Measurements from ENCODE around the gene MEX3D.

MEX3D gene

DNA sequence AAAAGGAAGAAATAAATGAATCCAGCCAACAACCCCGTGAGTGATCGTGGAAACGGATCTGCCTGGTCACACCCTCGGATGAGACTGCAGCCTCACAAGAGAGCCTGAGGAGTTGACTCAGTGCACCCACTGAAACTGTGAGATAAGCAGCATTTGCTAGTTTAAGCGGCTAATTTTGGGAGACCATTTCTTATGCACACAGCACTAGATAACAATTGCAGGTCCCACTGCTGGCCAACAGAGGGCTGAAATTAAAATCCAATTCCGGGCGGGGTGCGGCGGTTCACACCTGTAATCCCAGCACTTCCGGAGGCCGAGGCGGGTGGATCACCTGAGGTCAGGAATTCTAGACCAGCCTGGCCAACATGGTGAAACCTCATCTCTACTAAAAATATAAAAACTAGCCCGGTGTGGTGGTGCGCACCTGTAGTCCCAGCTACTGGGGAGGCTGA lies 33.5 kb upstream of the MEX3D start:
- intact Hi-C loops (cut with DNase I) = no loop called here
- DNase-seq = no peak

- DNase-seq = no peak
- intact Hi-C loops (cut with DNase I) = no loop called here
These were observed 31.3 kb upstream of the MEX3D start for GRCh38 chr19:1599460-1599846.

- DNase-seq = no peak
- intact Hi-C loops (cut with DNase I) = no loop called here
These were observed 30.8 kb upstream of the MEX3D start for GRCh38 chr19:1598777-1599459.

- DNase-seq = no peak
- intact Hi-C loops (cut with DNase I) = loop anchor here (2.0 kb wide), 1 partner anchor 59 kb away; the partner anchor contains the start of gene TCF3
These were observed 25.3 kb upstream of the MEX3D start for GRCh38 chr19:1593501-1593772.

- intact Hi-C loops (cut with DNase I) = loop anchor here (1.0 to 2.0 kb wide), 2 partner anchors 12 to 60 kb away; partner anchors contain the start of genes TCF3 and UQCR11
- peak; percentile 86 to 97 (median 94) for DNase-seq
These were observed 24.8 kb upstream of the MEX3D start, which contains the start of gene MBD3 for GRCh38 chr19:1592755-1593500. MBD3 (minus strand) TSS chr19:1592865; CDS start chr19:1592631, 234 bp downstream.

DNA sequence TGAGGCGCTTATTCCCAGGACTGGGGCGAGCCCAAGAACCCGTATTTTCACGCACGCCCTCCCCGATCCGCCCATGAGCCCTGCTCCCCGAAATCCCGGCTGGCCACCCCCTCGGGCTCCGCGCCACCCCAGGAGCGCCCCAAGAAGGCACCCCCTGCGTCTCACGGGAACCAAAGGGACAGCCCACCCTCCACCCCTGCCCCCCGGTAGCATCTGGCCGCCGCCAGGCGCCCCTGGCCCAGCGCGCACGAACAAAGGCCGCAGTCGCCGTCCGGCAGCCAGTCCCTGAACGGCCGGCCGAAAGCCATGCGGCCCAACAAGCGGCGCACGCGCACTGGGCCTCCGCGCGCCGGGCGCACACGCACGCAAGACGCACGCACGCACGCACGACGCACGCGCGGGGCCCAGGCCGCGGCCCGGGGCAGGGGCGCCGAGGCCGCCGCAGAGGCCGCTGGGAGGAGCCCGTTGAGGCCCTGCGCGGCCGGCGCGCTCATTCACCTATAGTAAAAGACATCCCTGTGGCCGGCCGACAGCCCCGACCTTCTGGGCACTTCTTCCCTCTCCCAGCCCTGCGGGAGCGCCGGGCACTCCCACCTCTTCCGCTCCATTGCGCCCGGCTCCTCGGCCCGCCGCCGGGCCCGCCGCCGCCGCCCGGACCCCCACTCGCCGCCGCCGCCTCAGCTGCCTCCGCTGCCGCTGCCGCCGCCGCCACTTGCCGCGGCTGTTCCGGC lies 24.1 kb upstream of the MEX3D start:
- intact Hi-C loops (cut with DNase I) = loop anchor here (1.0 to 2.0 kb wide), 2 partner anchors 13 to 61 kb away; partner anchors contain the start of genes TCF3 and UQCR11
- DNase-seq = peak; percentile 44 to 90 (median 80)

DNA sequence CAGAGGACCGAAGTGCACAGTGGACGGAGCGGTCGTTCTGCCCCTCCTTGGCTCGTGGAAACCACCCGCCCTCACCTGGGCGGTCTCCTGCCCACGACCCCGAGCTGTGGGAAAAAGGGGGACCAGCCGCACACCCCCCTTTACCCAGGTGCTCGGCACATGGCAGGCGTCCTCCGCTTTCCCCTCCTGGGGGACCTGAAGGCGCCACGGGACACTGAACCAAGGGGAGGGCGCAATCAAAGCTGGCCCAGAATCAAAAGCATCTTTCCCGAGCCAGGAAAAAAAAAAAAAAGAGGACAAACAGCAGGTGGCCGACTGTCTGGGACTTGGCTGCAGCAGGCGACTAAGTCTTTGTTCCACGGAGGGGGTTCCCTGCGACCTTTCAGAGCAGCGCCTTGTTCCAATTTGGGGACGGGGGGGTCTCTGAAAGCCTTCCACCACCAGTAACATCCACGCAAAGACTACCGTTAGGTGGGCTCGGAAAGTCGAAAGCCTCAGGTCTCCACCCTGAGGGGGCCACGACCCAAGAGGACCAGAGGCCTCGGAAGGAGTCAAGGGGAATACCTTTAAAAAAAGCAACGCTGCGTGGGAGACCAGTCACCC lies 23.4 kb upstream of the MEX3D start:
- intact Hi-C loops (cut with DNase I) = loop anchor here (1.0 to 2.0 kb wide), 2 partner anchors 14 to 61 kb away; partner anchors contain the start of genes TCF3 and UQCR11
- no peak for DNase-seq

GRCh38 chr19:1590641-1591397 lies 22.7 kb upstream of the MEX3D start:
- intact Hi-C loops (cut with DNase I) = no loop called here
- no peak for DNase-seq

- DNase-seq = no peak
- intact Hi-C loops (cut with DNase I) = no loop called here
These were observed 19.7 kb upstream of the MEX3D start for GRCh38 chr19:1587872-1588271.

DNA sequence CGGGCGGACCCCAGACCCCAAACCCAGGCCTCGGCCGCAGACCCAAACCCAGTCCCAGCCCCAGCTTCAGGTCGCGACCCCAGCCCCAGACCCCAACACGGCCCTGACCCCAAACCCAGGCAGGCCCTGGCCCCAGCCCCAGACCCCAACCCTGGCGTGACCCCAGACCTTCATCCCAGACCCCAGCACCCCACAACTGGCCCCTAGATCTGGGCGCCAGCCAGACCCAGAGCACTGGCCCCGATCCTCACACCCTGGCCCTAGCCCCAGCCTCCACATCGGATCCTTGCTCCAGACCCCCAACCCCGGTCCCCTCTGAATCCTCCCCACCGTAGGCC lies 17.1 kb upstream of the MEX3D start:
- intact Hi-C loops (cut with DNase I) = no loop called here
- DNase-seq = no peak

DNA sequence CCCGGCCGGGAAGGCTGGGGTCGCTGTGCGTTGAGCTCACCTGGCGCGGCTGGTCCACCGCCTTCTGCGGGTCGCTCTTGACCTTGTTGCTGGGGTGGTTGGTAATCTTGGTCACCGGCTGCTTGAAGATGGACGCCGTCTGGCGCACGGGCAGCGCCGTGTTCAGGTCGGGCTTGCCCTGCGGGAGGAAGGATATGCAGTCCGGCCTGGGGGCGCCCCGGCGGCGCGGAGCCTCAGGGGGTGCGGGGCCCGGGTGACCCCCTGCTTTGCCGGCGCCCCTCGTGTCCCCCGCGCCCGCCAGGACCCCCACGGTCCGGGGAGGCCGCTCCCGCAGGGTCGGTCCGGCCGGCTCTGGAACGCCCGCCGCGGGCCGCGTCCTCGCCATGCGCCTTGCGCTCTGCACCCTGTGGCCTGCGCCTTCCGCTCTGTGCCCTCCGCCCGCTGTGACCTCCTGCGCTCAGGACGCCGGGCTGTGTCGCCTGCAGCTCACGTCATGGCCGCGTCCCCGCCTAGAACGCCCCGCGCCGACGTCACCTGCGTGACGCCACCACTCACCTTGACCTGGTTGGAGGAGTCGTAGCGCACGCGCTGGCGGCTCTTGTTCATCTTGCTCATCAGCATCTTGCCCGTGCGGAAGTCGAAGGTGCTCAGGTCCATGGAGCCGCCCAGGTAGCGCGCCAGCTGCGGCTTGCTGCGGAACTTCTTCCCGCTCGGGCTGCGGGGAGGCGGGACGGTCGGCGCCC lies 16.5 kb upstream of the MEX3D start:
- no peak for DNase-seq
- intact Hi-C loops (cut with DNase I) = no loop called here

DNA sequence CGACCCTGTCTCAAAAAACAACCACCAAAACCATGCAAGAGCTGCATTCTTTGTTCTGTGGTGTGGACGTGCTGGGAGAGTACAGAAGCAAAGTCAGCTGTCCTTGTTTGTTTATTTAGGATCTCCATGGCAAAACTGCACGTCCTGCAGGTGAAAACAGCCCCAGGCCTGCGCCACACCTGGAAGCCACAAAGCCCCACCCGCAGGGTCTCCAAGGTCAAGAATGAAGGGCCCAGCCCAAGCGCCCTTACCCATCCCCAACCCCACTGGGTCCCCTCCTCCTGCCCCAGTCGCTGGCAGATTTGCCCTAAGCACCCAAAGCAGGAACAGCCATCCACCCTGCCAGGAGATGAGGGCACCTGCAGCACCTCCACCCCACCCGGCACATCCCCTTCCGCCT lies 14.1 kb upstream of the MEX3D start:
- intact Hi-C loops (cut with DNase I) = no loop called here
- DNase-seq = no peak

DNA sequence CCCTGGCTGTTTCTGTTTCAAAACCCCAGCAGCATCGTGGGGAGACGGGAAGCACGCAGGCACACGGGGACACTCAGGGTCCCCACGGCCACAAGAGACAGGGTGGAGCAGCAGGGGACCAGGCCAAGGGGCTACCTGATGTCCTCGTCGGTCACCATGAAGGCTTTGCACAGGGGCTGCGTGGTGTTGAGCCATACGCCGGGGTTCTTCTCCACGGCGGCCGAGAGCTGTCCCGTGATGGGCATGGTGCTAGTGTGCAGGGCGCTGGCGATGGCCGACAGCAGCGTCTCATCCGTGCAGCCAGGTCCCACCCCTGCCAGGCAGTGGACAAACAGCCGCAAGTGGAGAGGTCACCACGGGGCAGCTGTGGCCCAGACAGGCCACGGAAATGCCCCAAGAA lies 12.8 kb upstream of the MEX3D start:
- intact Hi-C loops (cut with DNase I) = no loop called here
- no peak for DNase-seq

DNA sequence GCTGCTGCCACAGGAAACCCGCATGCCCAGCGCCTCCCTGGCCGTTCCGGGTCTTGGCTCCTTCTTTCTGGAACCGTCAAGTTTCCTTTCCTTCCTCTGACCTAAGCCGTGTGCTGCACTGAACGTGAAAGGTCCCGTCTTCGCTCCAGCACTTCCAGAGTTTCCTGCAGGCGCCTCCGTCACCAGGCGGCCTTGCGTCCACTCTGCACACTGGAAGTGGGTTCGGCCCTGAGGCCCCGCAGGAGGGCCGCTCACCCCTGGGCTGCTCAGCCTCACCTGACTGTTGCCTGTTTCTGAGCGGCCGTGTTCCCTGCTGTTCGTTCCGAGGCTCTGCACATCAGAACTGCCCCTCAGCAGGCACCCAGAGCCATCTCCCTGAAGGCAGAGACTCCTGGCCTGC lies 12.3 kb upstream of the MEX3D start:
- intact Hi-C loops (cut with DNase I) = no loop called here
- no peak for DNase-seq

GRCh38 chr19:1579222-1579621 lies 11.1 kb upstream of the MEX3D start:
- intact Hi-C loops (cut with DNase I) = no loop called here
- DNase-seq = no peak

GRCh38 chr19:1577929-1578618 lies 9.9 kb upstream of the MEX3D start:
- DNase-seq = no peak
- intact Hi-C loops (cut with DNase I) = no loop called here

GRCh38 chr19:1577090-1577928 lies 9.2 kb upstream of the MEX3D start:
- intact Hi-C loops (cut with DNase I) = no loop called here
- DNase-seq = no peak
